Spleen (tissue), 7 donors: Measurements from ENCODE around the gene GRM1.

Source experiments
- POLR2A ChIP-seq, 3 donors: fragments of 450-650 bp; IDR thresholded peaks; one replicate each; pipeline ENCODE4 v1.5.1; 2017; ENCODE audit warnings: antibody characterized with exemption in 3 of 3, mild to moderate bottlenecking in 1 of 3
- TF ChIP-seq, protein P1 (sequence below), 11 experiments: fragments of 200-600 bp in 7 of 11; fragments of 450-650 bp in 4 of 11; sonication (generic) in 4 of 11; IDR thresholded peaks in 8 of 11; conservative IDR thresholded peaks in 3 of 11; 1 replicate in 7 of 11; 2 replicates in 4 of 11; pipeline versions ENCODE4 v1.4.0 to v1.8.0; 2016 to 2021; ENCODE audit warnings: antibody characterized with exemption in 11 of 11, inconsistent platforms in 4 of 11, mild to moderate bottlenecking in 1 of 11
- donor health status: DM: no; HTN: no; CAD: no; lungs with moderate emphysema.
- donor health status: DM: no; HTN: no; CAD: no.
- donor health status: DM: no; HTN: no; CAD: no.

DNA sequence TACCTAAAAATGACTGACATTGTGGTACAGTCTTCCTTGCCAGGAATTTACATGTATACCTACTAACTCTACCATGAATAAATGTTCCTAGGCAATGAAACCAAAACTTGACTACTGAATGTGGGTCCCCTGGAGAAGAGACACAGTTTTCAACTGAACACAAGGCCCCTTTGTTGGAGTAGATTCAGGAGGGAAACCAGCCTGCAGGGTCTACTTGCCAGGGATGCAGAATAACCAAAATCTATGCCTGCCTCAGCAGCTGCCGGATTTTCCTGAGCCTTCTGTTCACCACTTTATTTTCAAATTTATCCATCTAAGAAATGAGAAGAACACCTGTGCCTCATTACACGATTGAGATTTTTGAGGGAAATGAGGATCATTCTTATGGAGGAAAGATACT is 211.9 kb downstream of the GRM1 start:
- TF ChIP-seq, protein P1, sequence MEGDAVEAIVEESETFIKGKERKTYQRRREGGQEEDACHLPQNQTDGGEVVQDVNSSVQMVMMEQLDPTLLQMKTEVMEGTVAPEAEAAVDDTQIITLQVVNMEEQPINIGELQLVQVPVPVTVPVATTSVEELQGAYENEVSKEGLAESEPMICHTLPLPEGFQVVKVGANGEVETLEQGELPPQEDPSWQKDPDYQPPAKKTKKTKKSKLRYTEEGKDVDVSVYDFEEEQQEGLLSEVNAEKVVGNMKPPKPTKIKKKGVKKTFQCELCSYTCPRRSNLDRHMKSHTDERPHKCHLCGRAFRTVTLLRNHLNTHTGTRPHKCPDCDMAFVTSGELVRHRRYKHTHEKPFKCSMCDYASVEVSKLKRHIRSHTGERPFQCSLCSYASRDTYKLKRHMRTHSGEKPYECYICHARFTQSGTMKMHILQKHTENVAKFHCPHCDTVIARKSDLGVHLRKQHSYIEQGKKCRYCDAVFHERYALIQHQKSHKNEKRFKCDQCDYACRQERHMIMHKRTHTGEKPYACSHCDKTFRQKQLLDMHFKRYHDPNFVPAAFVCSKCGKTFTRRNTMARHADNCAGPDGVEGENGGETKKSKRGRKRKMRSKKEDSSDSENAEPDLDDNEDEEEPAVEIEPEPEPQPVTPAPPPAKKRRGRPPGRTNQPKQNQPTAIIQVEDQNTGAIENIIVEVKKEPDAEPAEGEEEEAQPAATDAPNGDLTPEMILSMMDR (IDR thresholded peaks at IDR 0.05 in 8 of 11, conservative IDR thresholded peaks at IDR 0.05 in 3 of 11) = no peak
- no peak for TF ChIP-seq POLR2A (IDR thresholded peaks at IDR 0.05)
